Measurements from ENCODE around the gene FAF2. TPM values are rescaled to one million over a fixed set of nuclear protein-coding genes. Genes with fewer than 3 reads are reported as not detected.

The FAF2 gene
- total RNA-seq, 1 experiment from 2014 or later: 32.9 TPM

GRCh38 chr5:176429972-176430371, 18.2 kb upstream of the FAF2 start:
- CTCF ChIA-PET: interaction anchor here (3.5 kb wide), 1 partner anchor 18 kb away, joined by 15 read pairs; no protein-coding TSS in a partner anchor
- Mint-ChIP-seq H3K27me3 (ENCODE audit: low read depth) (peaks cover 19% of the 10 kb centered on the region), H3K36me3 (peaks cover 18% of the 10 kb centered on the region), H3K9me3 (peaks cover 30% of the 10 kb centered on the region), H3K27ac (no peak overlapping the region), H3K4me3 (no peak overlapping the region), H3K4me1 (no peaks in the 10 kb centered on the region)
- DNase-seq (ENCODE audit: low spot score): no peak
- POLR2A ChIA-PET: no interaction called here
- ATAC-seq: no peak
- TF ChIP-seq TEAD1 (CRISPR knock-in tag; IDR thresholded peaks at IDR 0.05): no peak
- no peak for TF ChIP-seq TP53 (CRISPR knock-in tag; IDR thresholded peaks at IDR 0.05)
- TF ChIP-seq PRRX2 (CRISPR knock-in tag; IDR thresholded peaks at IDR 0.05): no peak
- TF ChIP-seq SMAD3 (CRISPR knock-in tag; IDR thresholded peaks at IDR 0.05; ENCODE audit: borderline replicate concordance): no peak
- TF ChIP-seq GRHL2 (CRISPR knock-in tag; IDR thresholded peaks at IDR 0.05; ENCODE audit: insufficient replicate concordance, severe bottlenecking): no peak
- TF ChIP-seq ZBTB21 (CRISPR knock-in tag; IDR thresholded peaks at IDR 0.05; ENCODE audit: borderline replicate concordance): no peak

DNA sequence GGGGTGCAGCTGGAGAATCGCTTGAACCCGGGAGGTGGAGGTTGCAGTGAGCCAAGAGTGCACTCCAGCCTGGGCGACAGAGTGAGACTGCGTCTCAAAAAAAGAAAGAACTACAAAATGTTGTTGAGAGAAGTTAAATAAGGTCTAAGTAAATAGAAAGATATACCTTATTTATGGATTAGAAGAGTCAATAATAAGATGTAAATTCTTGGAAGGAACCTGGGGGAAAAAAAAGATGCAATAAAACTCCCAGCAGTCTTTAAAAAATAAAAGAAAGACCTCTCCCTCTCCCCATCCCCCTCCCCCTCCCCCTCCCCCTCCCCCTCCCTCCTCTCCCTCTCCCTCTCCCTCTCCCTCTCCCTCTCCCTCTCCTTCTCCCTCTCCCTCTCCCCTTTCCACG, 15.5 kb upstream of the FAF2 start:
- ChIA-PET CTCF (no interaction called here), POLR2A (no interaction called here)
- DNase-seq (ENCODE audit: low spot score) (no peak), ATAC-seq (no peak)
- Mint-ChIP-seq H3K36me3 (peaks cover 9% of the 10 kb centered on the region), H3K9me3 (peaks cover 16% of the 10 kb centered on the region), H3K4me1 (no peaks in the 10 kb centered on the region), H3K27me3 (ENCODE audit: low read depth) (peaks cover 14% of the 10 kb centered on the region), H3K27ac (no peak overlapping the region), H3K4me3 (no peak overlapping the region)
- TF ChIP-seq ZNF317 (CRISPR knock-in tag; IDR thresholded peaks at IDR 0.05; ENCODE audit: borderline replicate concordance, low read depth): no peak
- no peak for TF ChIP-seq IRF2 (CRISPR knock-in tag; IDR thresholded peaks at IDR 0.05; ENCODE audit: borderline replicate concordance, low read depth)
- TF ChIP-seq, protein P1, sequence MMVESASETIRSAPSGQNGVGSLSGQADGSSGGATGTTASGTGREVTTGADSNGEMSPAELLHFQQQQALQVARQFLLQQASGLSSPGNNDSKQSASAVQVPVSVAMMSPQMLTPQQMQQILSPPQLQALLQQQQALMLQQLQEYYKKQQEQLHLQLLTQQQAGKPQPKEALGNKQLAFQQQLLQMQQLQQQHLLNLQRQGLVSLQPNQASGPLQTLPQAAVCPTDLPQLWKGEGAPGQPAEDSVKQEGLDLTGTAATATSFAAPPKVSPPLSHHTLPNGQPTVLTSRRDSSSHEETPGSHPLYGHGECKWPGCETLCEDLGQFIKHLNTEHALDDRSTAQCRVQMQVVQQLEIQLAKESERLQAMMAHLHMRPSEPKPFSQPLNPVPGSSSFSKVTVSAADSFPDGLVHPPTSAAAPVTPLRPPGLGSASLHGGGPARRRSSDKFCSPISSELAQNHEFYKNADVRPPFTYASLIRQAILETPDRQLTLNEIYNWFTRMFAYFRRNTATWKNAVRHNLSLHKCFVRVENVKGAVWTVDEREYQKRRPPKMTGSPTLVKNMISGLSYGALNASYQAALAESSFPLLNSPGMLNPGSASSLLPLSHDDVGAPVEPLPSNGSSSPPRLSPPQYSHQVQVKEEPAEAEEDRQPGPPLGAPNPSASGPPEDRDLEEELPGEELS (CRISPR knock-in tag; IDR thresholded peaks at IDR 0.05): no peak
- TF ChIP-seq ZNF396 (CRISPR knock-in tag; IDR thresholded peaks at IDR 0.05; ENCODE audit: borderline replicate concordance): no peak
- TF ChIP-seq OVOL2 (CRISPR knock-in tag; IDR thresholded peaks at IDR 0.05; ENCODE audit: borderline replicate concordance): no peak

DNA sequence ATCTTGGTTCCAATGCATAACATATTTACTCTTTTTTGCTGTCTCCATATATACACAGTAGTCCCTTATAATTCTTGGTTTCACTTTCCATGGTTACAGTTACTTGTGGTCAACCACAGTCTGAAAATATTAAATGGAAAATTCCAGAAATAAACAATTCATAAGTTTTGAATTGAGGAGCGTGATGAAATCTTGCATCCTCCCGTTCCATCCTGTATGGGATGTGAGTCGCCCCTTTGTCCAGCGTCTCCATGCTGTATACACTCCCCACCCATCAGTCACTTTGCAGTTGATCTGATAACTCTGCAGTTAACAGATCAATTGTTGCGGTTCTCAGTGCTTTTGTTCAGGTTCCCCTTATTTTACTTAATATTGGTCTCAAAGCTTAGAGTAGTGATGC, 11.5 kb upstream of the FAF2 start:
- H3K4me1 Mint-ChIP-seq: peaks cover 6% of the 10 kb centered on the region
- peaks cover 16% of the 10 kb centered on the region for H3K9me3 Mint-ChIP-seq
- CTCF ChIA-PET: interaction anchor here (1.0 kb wide), 1 partner anchor 11 kb away, joined by 6 read pairs; the partner anchor contains the start of gene FAF2
- peaks cover 10% of the 10 kb centered on the region for H3K27me3 Mint-ChIP-seq (ENCODE audit: low read depth)
- POLR2A ChIA-PET: no interaction called here
- H3K4me3 Mint-ChIP-seq: no peak overlapping the region
- DNase-seq (ENCODE audit: low spot score): no peak
- H3K27ac Mint-ChIP-seq: no peak overlapping the region
- peaks cover 9% of the 10 kb centered on the region for H3K36me3 Mint-ChIP-seq
- TF ChIP-seq TEAD1 (CRISPR knock-in tag; IDR thresholded peaks at IDR 0.05) (no peak), ZNF317 (CRISPR knock-in tag; IDR thresholded peaks at IDR 0.05; ENCODE audit: borderline replicate concordance, low read depth) (no peak), ATF3 (CRISPR knock-in tag; conservative IDR thresholded peaks at IDR 0.05) (no peak), JUN (CRISPR knock-in tag; IDR thresholded peaks at IDR 0.05) (no peak), GABPB1 (CRISPR knock-in tag; IDR thresholded peaks at IDR 0.05) (peak; percentile 87)
- TF ChIP-seq, protein P2, sequence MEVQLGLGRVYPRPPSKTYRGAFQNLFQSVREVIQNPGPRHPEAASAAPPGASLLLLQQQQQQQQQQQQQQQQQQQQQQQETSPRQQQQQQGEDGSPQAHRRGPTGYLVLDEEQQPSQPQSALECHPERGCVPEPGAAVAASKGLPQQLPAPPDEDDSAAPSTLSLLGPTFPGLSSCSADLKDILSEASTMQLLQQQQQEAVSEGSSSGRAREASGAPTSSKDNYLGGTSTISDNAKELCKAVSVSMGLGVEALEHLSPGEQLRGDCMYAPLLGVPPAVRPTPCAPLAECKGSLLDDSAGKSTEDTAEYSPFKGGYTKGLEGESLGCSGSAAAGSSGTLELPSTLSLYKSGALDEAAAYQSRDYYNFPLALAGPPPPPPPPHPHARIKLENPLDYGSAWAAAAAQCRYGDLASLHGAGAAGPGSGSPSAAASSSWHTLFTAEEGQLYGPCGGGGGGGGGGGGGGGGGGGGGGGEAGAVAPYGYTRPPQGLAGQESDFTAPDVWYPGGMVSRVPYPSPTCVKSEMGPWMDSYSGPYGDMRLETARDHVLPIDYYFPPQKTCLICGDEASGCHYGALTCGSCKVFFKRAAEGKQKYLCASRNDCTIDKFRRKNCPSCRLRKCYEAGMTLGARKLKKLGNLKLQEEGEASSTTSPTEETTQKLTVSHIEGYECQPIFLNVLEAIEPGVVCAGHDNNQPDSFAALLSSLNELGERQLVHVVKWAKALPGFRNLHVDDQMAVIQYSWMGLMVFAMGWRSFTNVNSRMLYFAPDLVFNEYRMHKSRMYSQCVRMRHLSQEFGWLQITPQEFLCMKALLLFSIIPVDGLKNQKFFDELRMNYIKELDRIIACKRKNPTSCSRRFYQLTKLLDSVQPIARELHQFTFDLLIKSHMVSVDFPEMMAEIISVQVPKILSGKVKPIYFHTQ (CRISPR knock-in tag; IDR thresholded peaks at IDR 0.05): no peak
- no peak for ATAC-seq
